ENCODE data around the gene USP6. TPM values are rescaled to one million over a fixed set of nuclear protein-coding genes. Genes with fewer than 3 reads are reported as not detected.
"Not testable (repeated sequence)": the region's sequence is repeated elsewhere in the genome, so short reads cannot be mapped to it uniquely, and the experiment has no call there.

USP6 gene
- total and polyA plus RNA-seq, 4 donors, result 0.05 to 0.36 (median 0.10) TPM; not detected in 1

DNA sequence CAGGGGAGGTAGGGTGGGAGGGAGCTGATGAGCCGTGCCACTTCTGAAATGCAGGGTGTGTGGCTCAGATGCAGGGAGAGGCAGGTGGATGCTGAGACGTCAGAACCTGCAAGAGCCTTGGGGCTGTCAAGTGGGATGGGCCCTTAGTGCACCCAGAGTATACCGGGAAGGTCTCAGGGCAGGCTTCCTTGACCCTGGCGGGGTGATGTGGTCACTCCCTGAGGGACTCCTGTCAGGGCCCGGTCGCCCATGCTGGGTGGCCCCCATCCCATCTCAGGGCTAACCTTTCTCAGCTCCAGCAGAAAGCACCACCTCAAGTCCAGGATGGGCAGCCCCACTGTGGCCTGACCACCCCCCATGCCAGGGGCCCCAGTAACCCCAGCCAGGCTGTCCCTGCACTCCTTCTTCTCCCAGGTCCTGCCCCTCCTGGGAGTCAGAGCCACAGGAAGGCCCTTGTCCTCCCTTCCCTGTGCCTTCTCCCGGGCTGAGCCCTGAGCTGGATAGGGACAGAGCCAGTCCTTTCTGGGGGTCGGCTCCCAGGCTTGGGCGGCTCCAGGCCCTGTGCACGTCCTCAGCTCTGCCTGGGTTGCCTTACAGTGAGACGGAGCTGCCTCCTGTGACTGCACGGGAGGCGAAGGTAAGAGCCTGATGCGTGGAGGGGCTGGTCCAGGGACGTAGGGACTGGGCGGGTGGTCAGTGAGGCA, 16.1 kb downstream of the USP6 start:
- H3K27me3 ChIP-seq (ENCODE audit: control insufficient read depth in 1 of 2, insufficient read depth in 2 of 2, low read length in 1 of 2); H3K36me3 ChIP-seq (ENCODE audit: control insufficient read depth in 1 of 2, insufficient read depth in 2 of 2, low read length in 1 of 2); intact Hi-C loops (cut with DNase I); H3K9me3 ChIP-seq (ENCODE audit: control insufficient read depth, low read length); ATAC-seq (ENCODE audit: low FRiP score); H3K4me3 ChIP-seq (ENCODE audit: low read length in 2 of 2); H3K4me1 ChIP-seq (ENCODE audit: control insufficient read depth in 1 of 2, insufficient read depth in 2 of 2, low read length in 2 of 2); H3K27ac ChIP-seq (ENCODE audit: low read depth in 1 of 2, low read length in 2 of 2): not testable (repeated sequence)
- peak in 1 of 2 donors; percentile 68 for DNase-seq
- 84 to 85% methylated on average over 16 of the region's 16 CpGs for WGBS, 2 donors

DNA sequence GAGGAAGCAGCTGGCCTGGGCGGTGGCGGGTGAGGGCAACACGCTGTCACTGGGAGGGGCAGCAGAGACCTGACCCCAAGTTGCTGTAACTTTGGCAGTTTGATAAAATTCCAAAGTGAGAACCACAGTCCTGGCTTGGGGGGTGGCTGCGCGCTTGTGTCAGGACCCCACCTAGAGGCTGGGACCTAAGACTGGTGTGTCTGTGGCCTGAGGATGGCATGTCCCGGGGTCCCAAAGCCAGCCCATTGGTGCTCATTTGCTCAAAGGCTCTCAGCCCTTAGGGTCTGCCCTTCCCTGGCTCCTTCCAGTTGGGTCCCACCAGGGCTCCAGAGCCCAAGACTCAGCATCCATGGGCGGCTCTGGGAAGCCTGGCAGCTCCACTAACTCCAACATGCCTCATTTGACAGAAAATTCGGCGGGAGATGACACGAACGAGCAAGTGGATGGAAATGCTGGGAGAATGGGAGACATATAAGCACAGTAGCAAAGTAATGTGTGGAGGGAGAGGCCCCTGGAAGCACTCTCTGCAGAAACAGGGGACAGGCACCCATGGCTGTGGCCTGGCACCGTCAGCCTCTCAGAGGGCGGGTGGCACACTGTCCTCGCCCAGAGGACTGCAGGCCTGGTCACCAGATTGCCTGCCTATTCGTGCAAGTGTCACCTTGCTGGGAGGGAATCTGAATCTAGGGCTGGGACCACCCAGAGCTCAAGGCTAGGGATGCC, 16.8 kb downstream of the USP6 start:
- intact Hi-C loops (cut with DNase I); H3K27ac ChIP-seq (ENCODE audit: low read depth in 1 of 2, low read length in 2 of 2); ATAC-seq (ENCODE audit: low FRiP score); H3K4me3 ChIP-seq (ENCODE audit: low read length in 2 of 2); H3K4me1 ChIP-seq (ENCODE audit: control insufficient read depth in 1 of 2, insufficient read depth in 2 of 2, low read length in 2 of 2); H3K9me3 ChIP-seq (ENCODE audit: control insufficient read depth, low read length); H3K36me3 ChIP-seq (ENCODE audit: control insufficient read depth in 1 of 2, insufficient read depth in 2 of 2, low read length in 1 of 2); DNase-seq; H3K27me3 ChIP-seq (ENCODE audit: control insufficient read depth in 1 of 2, insufficient read depth in 2 of 2, low read length in 1 of 2): not testable (repeated sequence)
- WGBS, 2 donors, result 90 to 94% methylated on average over 15 of the region's 15 CpGs

DNA sequence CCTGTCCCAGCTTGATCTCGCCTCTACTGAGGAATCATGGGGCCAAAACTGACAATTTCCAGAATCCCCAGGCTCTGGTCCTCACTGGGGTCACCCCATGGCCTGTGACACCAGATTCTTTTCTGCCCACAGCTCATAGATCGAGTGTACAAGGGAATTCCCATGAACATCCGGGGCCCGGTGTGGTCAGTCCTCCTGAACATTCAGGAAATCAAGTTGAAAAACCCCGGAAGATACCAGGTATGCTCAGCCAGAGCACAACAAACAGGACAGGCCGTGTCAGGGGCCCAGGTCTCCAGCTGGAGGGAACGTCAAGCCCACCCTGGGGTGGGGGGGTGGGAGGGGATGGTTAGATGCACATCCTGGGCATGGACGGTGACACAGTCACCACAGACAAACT, 17.5 kb downstream of the USP6 start:
- Histone ChIP-seq H3K36me3 (ENCODE audit: control insufficient read depth in 1 of 2, insufficient read depth in 2 of 2, low read length in 1 of 2) (no peaks in the 10 kb centered on the region), H3K9me3 (ENCODE audit: control insufficient read depth, low read length) (no peaks in the 10 kb centered on the region), H3K4me1 (ENCODE audit: control insufficient read depth in 1 of 2, insufficient read depth in 2 of 2, low read length in 2 of 2) (no peaks in the 10 kb centered on the region), H3K4me3 (ENCODE audit: low read length in 2 of 2) (no peak overlapping the region), H3K27me3 (ENCODE audit: control insufficient read depth in 1 of 2, insufficient read depth in 2 of 2, low read length in 1 of 2) (no peaks in the 10 kb centered on the region), H3K27ac (ENCODE audit: low read depth in 1 of 2, low read length in 2 of 2) (no peak overlapping the region)
- peak in 1 of 2 donors; percentile 55 for DNase-seq
- 79 to 80% methylated on average over 8 of the region's 8 CpGs for WGBS, 2 donors
- ATAC-seq (ENCODE audit: low FRiP score), result no peak
- intact Hi-C loops (cut with DNase I), result no loop called here

DNA sequence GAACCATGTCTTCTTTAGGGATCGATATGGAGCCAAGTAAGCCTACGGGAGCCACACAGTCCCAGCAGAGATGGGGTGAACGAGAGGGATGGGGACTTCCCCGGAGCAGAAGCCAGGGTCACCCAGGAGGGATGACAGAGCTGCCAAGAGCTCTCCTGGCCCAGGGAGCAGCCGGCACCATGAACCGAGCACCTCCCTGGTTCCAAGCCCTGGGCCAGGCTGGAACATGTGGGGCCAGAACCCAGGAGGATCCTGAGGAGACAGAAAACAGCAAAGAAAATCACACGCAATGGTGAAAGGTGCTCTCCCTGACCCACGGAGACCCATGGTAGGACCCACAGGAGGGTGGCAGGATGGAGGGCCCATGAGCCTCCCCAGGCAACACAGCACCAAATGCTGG, 18.1 kb downstream of the USP6 start:
- DNase-seq; ATAC-seq (ENCODE audit: low FRiP score); H3K9me3 ChIP-seq (ENCODE audit: control insufficient read depth, low read length); H3K36me3 ChIP-seq (ENCODE audit: control insufficient read depth in 1 of 2, insufficient read depth in 2 of 2, low read length in 1 of 2); intact Hi-C loops (cut with DNase I); H3K4me3 ChIP-seq (ENCODE audit: low read length in 2 of 2); H3K27ac ChIP-seq (ENCODE audit: low read depth in 1 of 2, low read length in 2 of 2); H3K27me3 ChIP-seq (ENCODE audit: control insufficient read depth in 1 of 2, insufficient read depth in 2 of 2, low read length in 1 of 2); H3K4me1 ChIP-seq (ENCODE audit: control insufficient read depth in 1 of 2, insufficient read depth in 2 of 2, low read length in 2 of 2): not testable (repeated sequence)
- 85 to 90% methylated on average over 8 of the region's 8 CpGs for WGBS, 2 donors

DNA sequence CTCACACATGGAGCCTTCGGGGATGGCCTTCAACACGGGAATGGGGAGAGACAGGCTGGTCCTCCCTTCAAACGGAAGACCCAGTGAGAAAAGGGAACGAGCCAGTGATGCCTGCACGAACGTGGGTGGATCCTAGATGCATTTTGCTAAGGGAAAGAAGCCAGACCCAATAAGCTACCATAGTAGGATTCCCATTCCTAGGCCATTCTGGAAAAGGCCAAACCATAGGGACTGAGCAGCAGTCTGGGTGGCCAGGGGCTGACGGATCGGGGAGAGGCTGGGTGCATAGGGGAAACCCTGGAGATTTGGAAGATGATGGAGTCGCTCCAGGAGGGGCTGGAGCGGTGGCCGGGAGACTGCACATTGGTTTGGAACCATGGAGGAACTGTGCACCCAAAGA, 18.7 kb downstream of the USP6 start:
- ATAC-seq (ENCODE audit: low FRiP score); H3K27me3 ChIP-seq (ENCODE audit: control insufficient read depth in 1 of 2, insufficient read depth in 2 of 2, low read length in 1 of 2); H3K9me3 ChIP-seq (ENCODE audit: control insufficient read depth, low read length); DNase-seq; intact Hi-C loops (cut with DNase I); H3K4me1 ChIP-seq (ENCODE audit: control insufficient read depth in 1 of 2, insufficient read depth in 2 of 2, low read length in 2 of 2); H3K27ac ChIP-seq (ENCODE audit: low read depth in 1 of 2, low read length in 2 of 2); H3K4me3 ChIP-seq (ENCODE audit: low read length in 2 of 2); H3K36me3 ChIP-seq (ENCODE audit: control insufficient read depth in 1 of 2, insufficient read depth in 2 of 2, low read length in 1 of 2): not testable (repeated sequence)
- 76 to 86% methylated on average over 11 of the region's 11 CpGs for WGBS, 2 donors

DNA sequence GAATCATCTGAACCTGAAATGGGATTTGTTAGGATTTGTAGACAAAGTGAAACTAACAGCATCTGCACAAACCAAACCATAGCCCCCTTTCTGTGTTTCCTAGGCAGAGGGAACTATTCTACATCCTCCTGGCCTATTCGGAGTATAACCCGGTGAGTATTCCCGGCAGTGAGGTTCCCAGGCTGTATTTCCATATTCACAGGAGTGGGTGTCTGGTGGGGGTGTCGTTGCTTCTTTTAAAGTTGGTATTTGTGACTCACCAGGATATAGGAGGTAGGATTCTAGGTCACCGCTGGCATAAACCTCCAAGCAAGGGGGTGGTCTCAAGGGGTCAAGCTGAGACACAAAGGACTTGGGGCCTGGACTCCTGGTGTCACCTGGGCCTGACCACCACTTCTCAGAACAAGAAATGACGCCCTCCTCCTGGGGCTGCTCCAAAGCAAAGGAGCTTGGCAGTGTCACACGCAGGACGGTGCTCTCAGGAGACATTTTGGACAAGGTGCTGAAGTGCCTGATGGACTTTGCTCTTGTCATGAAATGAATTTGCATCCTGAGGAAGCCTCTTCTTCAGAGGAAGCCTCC, 19.4 kb downstream of the USP6 start:
- DNase-seq; H3K27me3 ChIP-seq (ENCODE audit: control insufficient read depth in 1 of 2, insufficient read depth in 2 of 2, low read length in 1 of 2); H3K4me3 ChIP-seq (ENCODE audit: low read length in 2 of 2); H3K4me1 ChIP-seq (ENCODE audit: control insufficient read depth in 1 of 2, insufficient read depth in 2 of 2, low read length in 2 of 2); H3K27ac ChIP-seq (ENCODE audit: low read depth in 1 of 2, low read length in 2 of 2); intact Hi-C loops (cut with DNase I); H3K36me3 ChIP-seq (ENCODE audit: control insufficient read depth in 1 of 2, insufficient read depth in 2 of 2, low read length in 1 of 2); ATAC-seq (ENCODE audit: low FRiP score); H3K9me3 ChIP-seq (ENCODE audit: control insufficient read depth, low read length): not testable (repeated sequence)
- WGBS, 2 donors, result 77 to 79% methylated on average over 8 of the region's 8 CpGs

DNA sequence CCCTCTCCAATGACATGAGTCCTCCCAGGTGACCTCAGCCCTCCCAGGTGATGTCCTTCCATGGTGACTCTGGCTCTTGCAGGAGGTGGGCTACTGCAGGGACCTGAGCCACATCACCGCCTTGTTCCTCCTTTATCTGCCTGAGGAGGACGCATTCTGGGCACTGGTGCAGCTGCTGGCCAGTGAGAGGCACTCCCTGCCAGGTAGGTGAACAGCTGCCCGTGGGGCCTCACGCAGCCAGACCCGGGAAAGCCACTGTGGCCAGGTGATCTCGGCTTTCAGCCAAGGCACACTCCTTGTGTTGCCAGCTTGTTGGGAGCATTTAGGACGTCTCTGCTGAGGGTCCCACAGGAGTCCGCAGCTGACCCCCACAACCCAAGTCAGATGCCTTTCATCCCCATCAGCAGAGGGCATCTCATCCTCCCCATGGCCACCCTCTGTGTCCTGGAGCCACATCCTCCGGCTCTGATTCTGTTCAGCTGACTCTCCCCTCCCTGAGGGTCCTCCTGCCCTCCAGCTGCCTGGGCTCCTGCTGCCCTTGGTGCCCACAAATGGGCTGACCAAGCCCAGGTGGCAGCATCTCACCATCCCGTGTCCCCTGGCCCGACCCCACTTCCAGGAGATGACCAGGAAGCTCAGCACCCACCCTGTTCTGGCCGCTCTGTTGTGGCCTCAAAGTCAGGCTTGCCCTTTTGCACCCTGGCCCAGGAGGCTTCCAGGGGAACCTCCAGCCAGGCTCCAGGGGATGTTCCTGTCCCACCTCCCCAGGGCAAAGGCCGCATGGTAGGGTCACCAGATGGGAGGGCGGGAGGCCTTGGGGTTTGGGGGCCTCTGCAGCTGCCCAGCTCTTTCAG, 20.1 kb downstream of the USP6 start:
- Histone ChIP-seq H3K36me3 (ENCODE audit: control insufficient read depth in 1 of 2, insufficient read depth in 2 of 2, low read length in 1 of 2) (no peaks in the 10 kb centered on the region), H3K27me3 (ENCODE audit: control insufficient read depth in 1 of 2, insufficient read depth in 2 of 2, low read length in 1 of 2) (no peaks in the 10 kb centered on the region), H3K4me1 (ENCODE audit: control insufficient read depth in 1 of 2, insufficient read depth in 2 of 2, low read length in 2 of 2) (no peaks in the 10 kb centered on the region), H3K4me3 (ENCODE audit: low read length in 2 of 2) (no peak overlapping the region), H3K9me3 (ENCODE audit: control insufficient read depth, low read length) (no peaks in the 10 kb centered on the region), H3K27ac (ENCODE audit: low read depth in 1 of 2, low read length in 2 of 2) (no peak overlapping the region)
- ATAC-seq (ENCODE audit: low FRiP score) (no peak), DNase-seq (peak in 1 of 2 donors; percentile 57)
- 80 to 85% methylated on average over 14 of the region's 14 CpGs for WGBS, 2 donors
- intact Hi-C loops (cut with DNase I), result no loop called here

DNA sequence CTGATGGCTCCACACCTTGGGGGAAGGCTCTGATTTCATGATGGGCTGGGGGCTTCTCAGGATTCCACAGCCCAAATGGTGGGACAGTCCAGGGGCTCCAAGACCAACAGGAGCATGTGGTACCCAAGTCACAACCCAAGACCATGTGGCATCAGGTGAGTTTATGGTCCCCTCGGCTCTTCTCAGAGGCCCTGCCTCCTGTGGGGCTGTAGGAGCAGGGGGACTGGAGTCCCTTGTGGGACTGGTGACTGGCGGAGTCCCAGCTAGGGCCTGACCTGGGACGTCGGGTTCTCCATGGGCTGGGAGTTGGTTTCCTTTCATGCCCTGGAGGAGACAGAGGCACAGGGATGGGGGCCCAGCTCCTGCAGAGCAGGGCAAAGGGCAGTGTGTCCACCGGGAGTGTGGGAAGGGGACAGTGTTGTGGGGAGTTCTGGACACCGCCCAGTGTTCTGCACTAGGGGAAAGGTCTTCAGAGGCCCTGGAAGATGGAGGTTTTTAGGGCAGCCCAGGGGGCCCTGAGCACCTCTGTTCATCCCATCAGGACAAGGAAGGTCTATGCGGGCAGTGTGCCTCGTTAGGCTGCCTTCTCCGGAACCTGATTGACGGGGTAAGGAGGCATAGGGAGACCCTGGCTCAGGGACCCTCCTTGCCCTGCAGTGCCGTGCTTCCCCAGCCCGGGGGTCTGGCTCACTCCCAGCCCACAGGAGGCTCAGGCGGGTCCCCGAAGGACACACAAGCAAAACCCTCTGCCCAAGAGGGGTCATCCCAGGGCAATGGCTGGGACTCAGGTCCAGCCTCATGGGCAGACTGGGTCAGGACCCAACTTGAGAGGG, 21.0 kb downstream of the USP6 start:
- H3K4me1 ChIP-seq (ENCODE audit: control insufficient read depth in 1 of 2, insufficient read depth in 2 of 2, low read length in 2 of 2); ATAC-seq (ENCODE audit: low FRiP score); H3K4me3 ChIP-seq (ENCODE audit: low read length in 2 of 2); DNase-seq; H3K9me3 ChIP-seq (ENCODE audit: control insufficient read depth, low read length); H3K36me3 ChIP-seq (ENCODE audit: control insufficient read depth in 1 of 2, insufficient read depth in 2 of 2, low read length in 1 of 2); H3K27me3 ChIP-seq (ENCODE audit: control insufficient read depth in 1 of 2, insufficient read depth in 2 of 2, low read length in 1 of 2); intact Hi-C loops (cut with DNase I); H3K27ac ChIP-seq (ENCODE audit: low read depth in 1 of 2, low read length in 2 of 2): not testable (repeated sequence)
- 84 to 87% methylated on average over 14 of the region's 14 CpGs for WGBS, 2 donors
